Activated T-cell treated with anti-CD3 and anti-CD28 coated beads, Interleukin-2, amount 50 U/mL, for 4 hours (primary cell): ENCODE data around the gene JOSD2. TPM values are rescaled to one million over a fixed set of nuclear protein-coding genes. Genes with fewer than 3 reads are reported as not detected.

Source experiments
- total RNA-seq, 3 donors: library from RNA; stranded (reverse); gene quantifications; one replicate each; pipeline ENCODE4 v1.2.1, GENCODE V29; 2021

The JOSD2 gene
- total RNA-seq, 3 donors from 2014 or later, result 51.7 to 59.4 (median 55.6) TPM

Other genes starting within 250 kb of the JOSD2 start
- 1 to 10 TPM; 4.1 to 5.6 (median 4.6) TPM for gene KCNC3, start 181.8 kb downstream of the JOSD2 start, total RNA-seq
- gene NAPSA, start 145.6 kb downstream of the JOSD2 start, total RNA-seq, result 10 to 100 TPM in 2 of 3 donors, 1 to 10 TPM in 1; 9.1 to 21.1 (median 10.4) TPM
- gene NR1H2, start 134.7 kb downstream of the JOSD2 start, total RNA-seq, result 100 to 1,000 TPM; 106 to 107 (median 106) TPM
- gene POLD1, start 126.8 kb downstream of the JOSD2 start, total RNA-seq, result 100 to 1,000 TPM; 182 to 246 (median 214) TPM
- 1 to 10 TPM; 1.9 to 6.7 (median 2.1) TPM for gene SPIB, start 92.3 kb downstream of the JOSD2 start, total RNA-seq
- under 1 TPM in 2 of 3 donors, not detected in 1; 0.08 to 0.60 TPM for gene MYBPC2, start 78.3 kb downstream of the JOSD2 start, total RNA-seq
- gene EMC10, start 34.7 kb downstream of the JOSD2 start, total RNA-seq, result 100 to 1,000 TPM; 111 to 122 (median 117) TPM
- under 1 TPM; 0.26 to 0.84 (median 0.66) TPM for gene GARIN5A, start 34.3 kb downstream of the JOSD2 start, total RNA-seq
- not detected for gene ASPDH, start 2.7 kb upstream of the JOSD2 start, total RNA-seq
- gene LRRC4B, start 57.2 kb upstream of the JOSD2 start, total RNA-seq, result not detected
- 1 to 10 TPM in 1 of 3 donors, under 1 TPM in 2; 0.35 to 1.2 (median 0.66) TPM for gene SYT3, start 128.7 kb upstream of the JOSD2 start, total RNA-seq
- gene C19orf81, start 138.3 kb upstream of the JOSD2 start, total RNA-seq, result under 1 TPM in 1 of 3 donors, not detected in 2; 0.95 TPM
- under 1 TPM in 1 of 3 donors, not detected in 2; 0.03 TPM for gene SHANK1, start 208.6 kb upstream of the JOSD2 start, total RNA-seq
- 1 to 10 TPM in 2 of 3 donors, under 1 TPM in 1; 0.52 to 1.4 (median 1.4) TPM for gene CLEC11A, start 212.2 kb upstream of the JOSD2 start, total RNA-seq